ENCODE measurements around the gene ELFN2. TPM values are rescaled to one million over a fixed set of nuclear protein-coding genes. Genes with fewer than 3 reads are reported as not detected.

ELFN2 gene
- total RNA-seq, 4 donors from 2014 or later = 0.10 to 0.59 (median 0.31) TPM

DNA sequence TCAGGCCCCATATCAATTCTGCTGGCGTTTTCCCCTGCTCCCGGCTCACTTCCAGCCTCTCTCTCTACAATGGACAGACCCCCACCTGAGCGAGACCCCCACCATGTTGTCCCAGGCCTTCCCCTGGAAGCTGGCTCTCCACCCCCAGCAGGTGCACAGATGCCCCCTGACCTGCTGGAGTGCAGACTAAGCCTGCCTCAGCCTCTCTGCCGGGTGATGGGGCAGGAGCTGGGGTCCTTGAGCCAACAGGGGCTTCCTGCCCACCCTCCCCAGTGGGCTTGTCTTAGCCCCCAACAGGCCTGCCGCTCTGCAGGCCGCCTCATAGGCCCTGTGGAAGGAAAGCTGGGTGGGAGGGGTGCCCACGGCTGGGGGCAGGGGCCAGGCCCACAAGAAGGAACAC lies 10.0 kb downstream of the ELFN2 start:
- no peak for DNase-seq (ENCODE audit: low spot score in 2 of 2)
- peaks cover 91% of the 10 kb centered on the region for H3K27me3 ChIP-seq
- no peak overlapping the region for H3K27ac ChIP-seq
- TF ChIP-seq, protein P1, sequence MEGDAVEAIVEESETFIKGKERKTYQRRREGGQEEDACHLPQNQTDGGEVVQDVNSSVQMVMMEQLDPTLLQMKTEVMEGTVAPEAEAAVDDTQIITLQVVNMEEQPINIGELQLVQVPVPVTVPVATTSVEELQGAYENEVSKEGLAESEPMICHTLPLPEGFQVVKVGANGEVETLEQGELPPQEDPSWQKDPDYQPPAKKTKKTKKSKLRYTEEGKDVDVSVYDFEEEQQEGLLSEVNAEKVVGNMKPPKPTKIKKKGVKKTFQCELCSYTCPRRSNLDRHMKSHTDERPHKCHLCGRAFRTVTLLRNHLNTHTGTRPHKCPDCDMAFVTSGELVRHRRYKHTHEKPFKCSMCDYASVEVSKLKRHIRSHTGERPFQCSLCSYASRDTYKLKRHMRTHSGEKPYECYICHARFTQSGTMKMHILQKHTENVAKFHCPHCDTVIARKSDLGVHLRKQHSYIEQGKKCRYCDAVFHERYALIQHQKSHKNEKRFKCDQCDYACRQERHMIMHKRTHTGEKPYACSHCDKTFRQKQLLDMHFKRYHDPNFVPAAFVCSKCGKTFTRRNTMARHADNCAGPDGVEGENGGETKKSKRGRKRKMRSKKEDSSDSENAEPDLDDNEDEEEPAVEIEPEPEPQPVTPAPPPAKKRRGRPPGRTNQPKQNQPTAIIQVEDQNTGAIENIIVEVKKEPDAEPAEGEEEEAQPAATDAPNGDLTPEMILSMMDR (IDR thresholded peaks at IDR 0.05) = no peak
- TF ChIP-seq POLR2A (IDR thresholded peaks at IDR 0.05) (no peak), POLR2AphosphoS5 (IDR thresholded peaks at IDR 0.05) (no peak), EP300 (IDR thresholded peaks at IDR 0.05) (no peak)
- peaks cover 24% of the 10 kb centered on the region for H3K4me1 ChIP-seq
- no peaks in the 10 kb centered on the region for H3K9me3 ChIP-seq
- WGBS = 86% methylated on average over 7 of the region's 7 CpGs
- no peaks in the 10 kb centered on the region for H3K36me3 ChIP-seq
- no peak overlapping the region for H3K4me3 ChIP-seq

DNA sequence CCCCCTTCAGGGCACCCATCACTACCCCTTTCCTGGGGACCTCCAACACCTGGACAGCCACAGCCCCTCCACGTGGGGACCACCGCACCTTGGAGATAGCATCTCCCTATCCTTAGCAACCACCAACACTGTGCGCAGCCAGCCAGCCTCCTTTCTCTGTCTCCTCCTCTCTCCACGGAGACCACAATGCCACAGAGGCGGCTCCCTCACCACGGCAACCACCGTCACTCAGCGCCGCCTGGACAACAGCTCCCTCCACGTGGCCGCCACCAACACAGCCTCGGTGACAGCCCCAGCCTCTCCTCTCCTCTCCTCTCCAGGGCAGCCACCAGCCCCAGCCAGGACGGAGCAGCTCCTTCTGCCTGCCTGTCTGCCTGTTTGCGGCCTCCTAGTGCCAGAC lies 10.5 kb downstream of the ELFN2 start:
- peaks cover 89% of the 10 kb centered on the region for H3K27me3 ChIP-seq
- WGBS = 29% methylated on average over 13 of the region's 14 CpGs
- DNase-seq (ENCODE audit: low spot score in 2 of 2) = no peak

DNA sequence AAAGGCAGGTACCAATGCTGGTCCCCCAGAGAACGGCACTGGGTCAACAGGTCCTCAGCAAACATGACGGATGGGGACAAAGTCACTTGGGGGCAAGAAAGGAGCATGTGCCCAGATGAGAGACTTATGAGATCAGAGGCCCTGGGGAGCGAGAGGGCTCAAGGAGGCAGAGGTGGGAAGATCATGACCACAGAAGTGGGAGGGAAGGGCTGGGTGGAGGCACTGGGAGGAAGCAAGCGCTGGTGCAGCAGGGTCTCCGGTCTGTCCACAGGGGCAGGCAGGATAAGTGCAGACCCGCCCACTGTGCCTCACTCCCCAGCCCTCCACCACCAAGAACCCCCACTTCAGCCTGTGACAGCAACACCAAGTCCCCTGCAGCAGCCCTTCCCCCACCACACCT lies 10.9 kb downstream of the ELFN2 start:
- Histone ChIP-seq H3K4me3 (no peak overlapping the region), H3K27me3 (peaks cover 89% of the 10 kb centered on the region), H3K36me3 (no peaks in the 10 kb centered on the region), H3K9me3 (no peaks in the 10 kb centered on the region), H3K27ac (no peak overlapping the region), H3K4me1 (peaks cover 24% of the 10 kb centered on the region)
- 79% methylated on average over 5 of the region's 6 CpGs for WGBS
- no peak for DNase-seq (ENCODE audit: low spot score in 2 of 2)
- no peak for TF ChIP-seq POLR2AphosphoS5 (IDR thresholded peaks at IDR 0.05)
- no peak for TF ChIP-seq EP300 (IDR thresholded peaks at IDR 0.05)
- TF ChIP-seq, protein P1 (IDR thresholded peaks at IDR 0.05) = no peak
- no peak for TF ChIP-seq POLR2A (IDR thresholded peaks at IDR 0.05)

More for the DNA sequence above, 10.5 kb downstream of the ELFN2 start:
- H3K4me3 ChIP-seq = no peak overlapping the region
- H3K9me3 ChIP-seq = no peaks in the 10 kb centered on the region
- H3K27ac ChIP-seq = no peak overlapping the region
- TF ChIP-seq, protein P1 (IDR thresholded peaks at IDR 0.05) = no peak
- TF ChIP-seq POLR2A (IDR thresholded peaks at IDR 0.05) = no peak
- peaks cover 24% of the 10 kb centered on the region for H3K4me1 ChIP-seq
- H3K36me3 ChIP-seq = no peaks in the 10 kb centered on the region

DNA sequence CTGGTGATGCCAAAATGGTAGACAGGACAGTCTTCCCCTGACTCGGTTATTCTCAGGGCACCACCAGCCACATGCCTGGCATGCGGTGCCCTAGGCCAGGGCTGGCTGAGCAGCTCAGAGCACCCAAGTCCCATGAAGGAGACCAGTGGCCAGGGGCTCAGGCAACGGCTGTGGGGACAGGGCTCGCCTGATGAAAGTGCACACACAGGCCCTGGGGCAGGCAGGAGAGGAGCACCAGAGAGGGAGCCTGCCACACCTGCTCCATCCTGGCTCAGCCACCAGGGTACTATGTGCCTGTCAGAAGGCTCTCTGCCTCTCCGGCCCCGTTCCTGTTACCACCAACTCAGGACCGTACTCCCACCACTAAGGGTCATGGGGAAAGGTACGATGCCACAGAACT lies 12.1 kb downstream of the ELFN2 start:
- peaks cover 13% of the 10 kb centered on the region for H3K4me1 ChIP-seq
- WGBS = 88% methylated on average over 5 of the region's 8 CpGs
- no peak overlapping the region for H3K4me3 ChIP-seq
- H3K27me3 ChIP-seq = peaks cover 89% of the 10 kb centered on the region
- H3K27ac ChIP-seq = no peak overlapping the region
- no peak for DNase-seq (ENCODE audit: low spot score in 2 of 2)
- H3K9me3 ChIP-seq = no peaks in the 10 kb centered on the region
- H3K36me3 ChIP-seq = no peaks in the 10 kb centered on the region
- no peak for TF ChIP-seq POLR2AphosphoS5 (IDR thresholded peaks at IDR 0.05)
- TF ChIP-seq, protein P1 (IDR thresholded peaks at IDR 0.05) = no peak
- TF ChIP-seq EP300 (IDR thresholded peaks at IDR 0.05) = no peak
- no peak for TF ChIP-seq POLR2A (IDR thresholded peaks at IDR 0.05)

DNA sequence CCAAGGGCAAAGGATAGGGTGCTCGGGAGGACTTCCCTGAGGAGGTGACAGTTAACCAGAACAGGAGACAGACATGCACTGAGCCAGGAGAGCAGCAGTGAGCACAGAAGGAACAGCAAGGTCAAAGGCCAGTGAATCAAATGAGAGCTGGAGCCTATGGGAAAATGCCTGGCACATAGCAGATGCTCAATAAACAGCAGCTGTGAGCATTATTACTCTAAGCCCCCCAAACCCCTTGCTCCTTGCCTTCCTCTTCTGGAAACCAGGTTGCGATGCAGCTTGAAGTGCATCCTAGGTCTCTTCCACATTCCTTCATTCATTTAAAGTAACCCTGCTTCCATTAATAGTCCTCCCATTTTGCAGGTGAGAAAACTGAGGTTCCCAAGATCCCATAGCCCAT lies 13.0 kb downstream of the ELFN2 start:
- WGBS = 93% methylated on average over 2 of the region's 2 CpGs
- Histone ChIP-seq H3K27ac (no peak overlapping the region), H3K36me3 (no peaks in the 10 kb centered on the region), H3K27me3 (peaks cover 85% of the 10 kb centered on the region), H3K9me3 (no peaks in the 10 kb centered on the region), H3K4me3 (no peak overlapping the region), H3K4me1 (peaks cover 4% of the 10 kb centered on the region)
- no peak for DNase-seq (ENCODE audit: low spot score in 2 of 2)
- no peak for TF ChIP-seq POLR2A (IDR thresholded peaks at IDR 0.05)
- TF ChIP-seq, protein P1 (IDR thresholded peaks at IDR 0.05) = no peak
